ENCODE measurements around the gene PPARG.
A peak's percentile ranks its signal among the peaks of the same experiment; 100 is the strongest.

The PPARG gene

DNA sequence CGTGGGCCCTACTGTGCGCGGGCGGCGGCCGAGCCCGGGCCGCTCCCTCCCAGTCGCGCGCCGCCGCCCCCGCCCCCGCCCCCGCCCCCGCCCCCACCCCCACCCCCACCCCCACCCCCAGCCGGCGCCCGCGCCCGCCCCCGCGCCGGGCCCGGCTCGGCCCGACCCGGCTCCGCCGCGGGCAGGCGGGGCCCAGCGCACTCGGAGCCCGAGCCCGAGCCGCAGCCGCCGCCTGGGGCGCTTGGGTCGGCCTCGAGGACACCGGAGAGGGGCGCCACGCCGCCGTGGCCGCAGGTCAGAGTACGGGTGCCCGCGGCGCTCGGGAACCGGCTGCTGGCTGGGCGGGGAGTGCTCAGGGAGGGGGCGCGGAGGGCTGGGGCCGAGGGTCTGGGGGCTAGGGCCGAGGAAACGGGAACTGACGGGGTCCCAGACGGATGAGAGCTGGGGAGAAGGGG lies 1.1 kb upstream of the PPARG start:
- Histone ChIP-seq H3K36me3 (ENCODE audit: low read depth) (no peaks in the 10 kb centered on the region), H3K4me1 (ENCODE audit: insufficient read depth, poor library complexity, severe bottlenecking) (no peaks in the 10 kb centered on the region), H3K4me3 (ENCODE audit: severe bottlenecking) (peak overlapping the region; percentile 57), H3K9me3 (ENCODE audit: severe bottlenecking) (no peaks in the 10 kb centered on the region), H3K27ac (ENCODE audit: poor library complexity, severe bottlenecking) (peak overlapping the region; percentile 34), H3K27me3 (ENCODE audit: insufficient read depth, poor library complexity, severe bottlenecking) (no peaks in the 10 kb centered on the region)
- TF ChIP-seq, protein P1, sequence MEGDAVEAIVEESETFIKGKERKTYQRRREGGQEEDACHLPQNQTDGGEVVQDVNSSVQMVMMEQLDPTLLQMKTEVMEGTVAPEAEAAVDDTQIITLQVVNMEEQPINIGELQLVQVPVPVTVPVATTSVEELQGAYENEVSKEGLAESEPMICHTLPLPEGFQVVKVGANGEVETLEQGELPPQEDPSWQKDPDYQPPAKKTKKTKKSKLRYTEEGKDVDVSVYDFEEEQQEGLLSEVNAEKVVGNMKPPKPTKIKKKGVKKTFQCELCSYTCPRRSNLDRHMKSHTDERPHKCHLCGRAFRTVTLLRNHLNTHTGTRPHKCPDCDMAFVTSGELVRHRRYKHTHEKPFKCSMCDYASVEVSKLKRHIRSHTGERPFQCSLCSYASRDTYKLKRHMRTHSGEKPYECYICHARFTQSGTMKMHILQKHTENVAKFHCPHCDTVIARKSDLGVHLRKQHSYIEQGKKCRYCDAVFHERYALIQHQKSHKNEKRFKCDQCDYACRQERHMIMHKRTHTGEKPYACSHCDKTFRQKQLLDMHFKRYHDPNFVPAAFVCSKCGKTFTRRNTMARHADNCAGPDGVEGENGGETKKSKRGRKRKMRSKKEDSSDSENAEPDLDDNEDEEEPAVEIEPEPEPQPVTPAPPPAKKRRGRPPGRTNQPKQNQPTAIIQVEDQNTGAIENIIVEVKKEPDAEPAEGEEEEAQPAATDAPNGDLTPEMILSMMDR (IDR thresholded peaks at IDR 0.05; ENCODE audit: poor library complexity, severe bottlenecking): no peak
- ATAC-seq (ENCODE audit: low read depth) (peak; percentile 62), DNase-seq (ENCODE audit: low spot score) (no peak)

DNA sequence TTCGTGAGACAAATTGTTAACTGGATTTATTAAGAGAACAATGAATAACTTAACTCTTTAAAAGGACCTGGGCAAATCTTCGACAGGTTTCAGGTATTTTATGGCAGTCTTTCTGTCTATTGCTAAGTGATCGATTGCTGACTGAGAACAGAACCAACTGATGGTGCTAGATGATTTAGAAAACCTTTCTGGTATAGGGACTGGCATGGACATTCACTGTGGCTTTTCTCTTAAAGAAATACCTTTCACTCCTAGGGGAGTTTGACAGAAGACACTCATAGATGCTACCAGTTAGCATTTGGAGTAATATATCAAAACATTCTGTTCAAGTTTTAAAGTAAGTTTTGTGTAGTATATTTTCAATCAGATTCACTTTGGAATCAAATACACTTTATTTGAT lies 654 bp downstream of the PPARG start:
- H3K27ac ChIP-seq (ENCODE audit: poor library complexity, severe bottlenecking): no peak overlapping the region
- DNase-seq (ENCODE audit: low spot score) (no peak), ATAC-seq (ENCODE audit: low read depth) (no peak)
- H3K27me3 ChIP-seq (ENCODE audit: insufficient read depth, poor library complexity, severe bottlenecking): no peaks in the 10 kb centered on the region
- TF ChIP-seq, protein P1 (IDR thresholded peaks at IDR 0.05; ENCODE audit: poor library complexity, severe bottlenecking): no peak
- H3K9me3 ChIP-seq (ENCODE audit: severe bottlenecking): no peaks in the 10 kb centered on the region
- H3K4me1 ChIP-seq (ENCODE audit: insufficient read depth, poor library complexity, severe bottlenecking): peaks cover 3% of the 10 kb centered on the region
- H3K4me3 ChIP-seq (ENCODE audit: severe bottlenecking): no peak overlapping the region
- no peaks in the 10 kb centered on the region for H3K36me3 ChIP-seq (ENCODE audit: low read depth)

DNA sequence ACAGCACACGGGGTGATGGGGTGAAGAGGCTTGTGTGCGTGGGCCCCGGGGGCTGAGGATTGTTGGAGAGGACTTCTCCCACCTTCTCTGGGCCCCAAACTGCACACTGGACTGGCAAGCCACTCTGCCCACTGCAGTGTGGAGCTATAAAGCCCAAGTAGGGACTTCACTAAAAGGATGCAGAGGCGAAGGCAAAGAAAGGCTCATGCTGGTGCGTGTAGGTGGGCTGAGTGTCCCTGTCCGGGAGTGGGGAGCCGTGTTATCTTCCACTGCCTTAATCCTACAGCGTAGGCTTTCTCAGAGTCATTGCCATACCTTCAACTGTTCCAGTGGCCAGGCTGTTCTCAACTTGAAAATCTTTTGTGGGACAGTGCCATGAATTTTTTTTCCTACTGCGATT lies 3.9 kb downstream of the PPARG start:
- no peak overlapping the region for H3K4me3 ChIP-seq (ENCODE audit: severe bottlenecking)
- H3K27ac ChIP-seq (ENCODE audit: poor library complexity, severe bottlenecking): no peak overlapping the region
- TF ChIP-seq, protein P1 (IDR thresholded peaks at IDR 0.05; ENCODE audit: poor library complexity, severe bottlenecking): no peak
- H3K4me1 ChIP-seq (ENCODE audit: insufficient read depth, poor library complexity, severe bottlenecking): peaks cover 11% of the 10 kb centered on the region
- no peak for DNase-seq (ENCODE audit: low spot score)
- no peak for ATAC-seq (ENCODE audit: low read depth)
- no peaks in the 10 kb centered on the region for H3K27me3 ChIP-seq (ENCODE audit: insufficient read depth, poor library complexity, severe bottlenecking)
- no peaks in the 10 kb centered on the region for H3K36me3 ChIP-seq (ENCODE audit: low read depth)
- no peaks in the 10 kb centered on the region for H3K9me3 ChIP-seq (ENCODE audit: severe bottlenecking)

DNA sequence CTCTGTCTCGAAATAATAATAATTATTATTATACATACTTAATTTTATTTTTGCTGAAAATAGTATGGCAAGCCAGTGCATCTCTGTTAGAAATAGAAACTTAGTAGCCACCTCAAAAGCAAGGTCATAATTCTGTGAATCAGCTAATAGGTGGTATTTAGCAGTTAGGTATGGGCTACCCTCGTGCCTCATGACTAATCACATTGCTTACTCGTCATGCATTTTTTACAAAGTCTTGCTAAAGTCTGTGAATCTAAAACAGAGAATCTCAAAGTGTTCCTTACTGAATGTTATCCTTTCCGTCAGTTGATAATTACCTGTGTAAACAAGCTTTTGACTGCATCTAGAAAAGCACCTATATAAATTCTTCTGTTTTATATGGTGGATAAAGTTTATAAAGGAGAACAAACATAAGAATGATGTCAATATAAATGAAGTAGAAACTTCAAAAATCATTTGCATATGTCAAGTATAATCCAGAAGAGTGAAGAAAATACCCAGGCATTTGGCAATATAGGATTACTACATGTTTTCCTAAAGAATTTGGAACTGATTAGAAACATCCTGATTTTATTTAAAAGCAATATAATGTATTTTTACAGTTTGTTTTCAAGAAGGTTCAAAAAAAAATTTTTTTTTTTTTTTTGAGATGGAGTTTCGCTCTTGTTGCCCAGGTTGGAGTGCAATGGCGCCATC lies 6.2 kb downstream of the PPARG start:
- TF ChIP-seq, protein P1 (IDR thresholded peaks at IDR 0.05; ENCODE audit: poor library complexity, severe bottlenecking): no peak
- no peak overlapping the region for H3K4me3 ChIP-seq (ENCODE audit: severe bottlenecking)
- H3K36me3 ChIP-seq (ENCODE audit: low read depth): no peaks in the 10 kb centered on the region
- H3K27me3 ChIP-seq (ENCODE audit: insufficient read depth, poor library complexity, severe bottlenecking): no peaks in the 10 kb centered on the region
- peak overlapping the region; percentile 9 for H3K27ac ChIP-seq (ENCODE audit: poor library complexity, severe bottlenecking)
- no peak for DNase-seq (ENCODE audit: low spot score)
- peak; percentile 93 for ATAC-seq (ENCODE audit: low read depth)
- H3K9me3 ChIP-seq (ENCODE audit: severe bottlenecking): no peaks in the 10 kb centered on the region
- peaks cover 11% of the 10 kb centered on the region for H3K4me1 ChIP-seq (ENCODE audit: insufficient read depth, poor library complexity, severe bottlenecking)

DNA sequence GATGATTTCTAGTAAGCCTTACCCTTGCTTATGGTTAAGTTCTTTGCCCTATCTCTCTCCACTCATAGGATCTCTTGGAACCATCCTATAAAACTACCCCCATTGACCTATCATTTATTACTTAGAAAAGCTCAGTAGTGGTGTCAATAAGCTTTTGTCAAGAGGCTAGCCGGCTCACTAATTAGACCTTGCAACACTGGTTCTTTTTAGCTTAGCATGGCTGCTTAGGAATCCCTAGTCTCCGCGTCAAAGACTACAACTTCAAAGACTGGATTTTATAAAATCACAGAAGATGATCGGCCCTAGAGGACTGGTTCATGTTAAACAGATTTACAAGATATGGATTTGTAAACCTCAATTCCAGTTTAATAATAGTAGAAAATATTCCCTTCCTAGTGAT lies 7.6 kb downstream of the PPARG start:
- TF ChIP-seq, protein P1 (IDR thresholded peaks at IDR 0.05; ENCODE audit: poor library complexity, severe bottlenecking): no peak
- H3K36me3 ChIP-seq (ENCODE audit: low read depth): no peaks in the 10 kb centered on the region
- H3K4me1 ChIP-seq (ENCODE audit: insufficient read depth, poor library complexity, severe bottlenecking): peaks cover 11% of the 10 kb centered on the region
- no peak for DNase-seq (ENCODE audit: low spot score)
- H3K27me3 ChIP-seq (ENCODE audit: insufficient read depth, poor library complexity, severe bottlenecking): no peaks in the 10 kb centered on the region
- ATAC-seq (ENCODE audit: low read depth): no peak
- no peaks in the 10 kb centered on the region for H3K9me3 ChIP-seq (ENCODE audit: severe bottlenecking)
- no peak overlapping the region for H3K27ac ChIP-seq (ENCODE audit: poor library complexity, severe bottlenecking)
- H3K4me3 ChIP-seq (ENCODE audit: severe bottlenecking): no peak overlapping the region

All from RWPE2 (cell line).